ENCODE data around the gene CD302.

The CD302 gene

GRCh38 chr2:159773886-159774285 lies 24.1 kb downstream of the CD302 start:
- TF ChIP-seq CTCF (IDR thresholded peaks at IDR 0.05; ENCODE audit: insufficient read depth, low read depth, low read length, missing control alignments), result no peak
- no peak for DNase-seq (ENCODE audit: low read depth)
- H3K4me3 ChIP-seq (ENCODE audit: low read length), result no peak overlapping the region

GRCh38 chr2:159773426-159773825 lies 24.6 kb downstream of the CD302 start:
- no peak for TF ChIP-seq CTCF (IDR thresholded peaks at IDR 0.05; ENCODE audit: insufficient read depth, low read depth, low read length, missing control alignments)
- H3K4me3 ChIP-seq (ENCODE audit: low read length), result no peak overlapping the region
- no peak for DNase-seq (ENCODE audit: low read depth)

GRCh38 chr2:159769147-159769546 lies 28.9 kb downstream of the CD302 start:
- TF ChIP-seq CTCF (IDR thresholded peaks at IDR 0.05; ENCODE audit: insufficient read depth, low read depth, low read length, missing control alignments), result no peak
- no peak overlapping the region for H3K4me3 ChIP-seq (ENCODE audit: low read length)
- no peak for DNase-seq (ENCODE audit: low read depth)

- TF ChIP-seq CTCF (IDR thresholded peaks at IDR 0.05; ENCODE audit: insufficient read depth, low read depth, low read length, missing control alignments), result no peak
- DNase-seq (ENCODE audit: low read depth), result no peak
- no peak overlapping the region for H3K4me3 ChIP-seq (ENCODE audit: low read length)
Observed at GRCh38 chr2:159762075-159762474, 35.9 kb downstream of the CD302 start.

GRCh38 chr2:159760326-159760725 lies 37.7 kb downstream of the CD302 start:
- TF ChIP-seq CTCF (IDR thresholded peaks at IDR 0.05; ENCODE audit: insufficient read depth, low read depth, low read length, missing control alignments), result no peak
- no peak for DNase-seq (ENCODE audit: low read depth)
- H3K4me3 ChIP-seq (ENCODE audit: low read length), result no peak overlapping the region

- no peak for TF ChIP-seq CTCF (IDR thresholded peaks at IDR 0.05; ENCODE audit: insufficient read depth, low read depth, low read length, missing control alignments)
- H3K4me3 ChIP-seq (ENCODE audit: low read length), result no peak overlapping the region
- DNase-seq (ENCODE audit: low read depth), result no peak
Observed at GRCh38 chr2:159759577-159759976, 38.4 kb downstream of the CD302 start.

- DNase-seq (ENCODE audit: low read depth), result peak; percentile 64
- no peak overlapping the region for H3K4me3 ChIP-seq (ENCODE audit: low read length)
- TF ChIP-seq CTCF (IDR thresholded peaks at IDR 0.05; ENCODE audit: insufficient read depth, low read depth, low read length, missing control alignments), result no peak
Observed at GRCh38 chr2:159758686-159759085, 39.3 kb downstream of the CD302 start.
